Measurements from ENCODE around the gene CEP250.

Gene CEP250

GRCh38 chr20:35541783-35542662 is 86.6 kb downstream of the CEP250 start, which contains the start of gene ERGIC3 (continued):
- TF ChIP-seq EGR2 (tag by site-specific recombination; IDR thresholded peaks at IDR 0.05; ENCODE audit: low read depth) (peak; percentile 88), ZEB2 (tag by site-specific recombination; IDR thresholded peaks at IDR 0.05) (0 out of 2 replicates have a peak, but pooled peaks have one; percentile 44), ZNF394 (tag by site-specific recombination; IDR thresholded peaks at IDR 0.05; ENCODE audit: borderline replicate concordance) (peak; percentile 68), CTCF (tag by site-specific recombination; IDR thresholded peaks at IDR 0.05) (peak; percentile 76; the same call in 1 of the 2 replicates), ZSCAN30 (tag by site-specific recombination; IDR thresholded peaks at IDR 0.05) (peak; percentile 45; the same call in 1 of the 2 replicates), SP2 (tag by site-specific recombination; IDR thresholded peaks at IDR 0.05) (peak; percentile 94), MZF1 (tag by site-specific recombination; IDR thresholded peaks at IDR 0.05; ENCODE audit: borderline replicate concordance) (no peak), ZNF155 (tag by site-specific recombination; IDR thresholded peaks at IDR 0.05) (no peak), ZSCAN16 (tag by site-specific recombination; IDR thresholded peaks at IDR 0.05) (no peak), ZBTB11 (tag by site-specific recombination; conservative IDR thresholded peaks at IDR 0.05; ENCODE audit: low read depth) (peak; percentile 97), ZNF629 (tag by site-specific recombination; IDR thresholded peaks at IDR 0.05) (peak; percentile 81), SP7 (tag by site-specific recombination; IDR thresholded peaks at IDR 0.05) (peak; percentile 61), ZNF335 (tag by site-specific recombination; conservative IDR thresholded peaks at IDR 0.05) (peak; percentile 79), ZFHX2 (tag by site-specific recombination; conservative IDR thresholded peaks at IDR 0.05) (peak; percentile 80), ZNF341 (tag by site-specific recombination; IDR thresholded peaks at IDR 0.05; ENCODE audit: low read depth) (peak; percentile 27; the same call in 1 of the 2 replicates), TCF7L2 (IDR thresholded peaks at IDR 0.05; ENCODE audit: borderline replicate concordance, low read depth, low read length) (no peak), ZXDB (tag by site-specific recombination; IDR thresholded peaks at IDR 0.05) (peak; percentile 92), ZNF214 (tag by site-specific recombination; IDR thresholded peaks at IDR 0.05; ENCODE audit: borderline replicate concordance) (no peak)
- TF ChIP-seq, protein P1, sequence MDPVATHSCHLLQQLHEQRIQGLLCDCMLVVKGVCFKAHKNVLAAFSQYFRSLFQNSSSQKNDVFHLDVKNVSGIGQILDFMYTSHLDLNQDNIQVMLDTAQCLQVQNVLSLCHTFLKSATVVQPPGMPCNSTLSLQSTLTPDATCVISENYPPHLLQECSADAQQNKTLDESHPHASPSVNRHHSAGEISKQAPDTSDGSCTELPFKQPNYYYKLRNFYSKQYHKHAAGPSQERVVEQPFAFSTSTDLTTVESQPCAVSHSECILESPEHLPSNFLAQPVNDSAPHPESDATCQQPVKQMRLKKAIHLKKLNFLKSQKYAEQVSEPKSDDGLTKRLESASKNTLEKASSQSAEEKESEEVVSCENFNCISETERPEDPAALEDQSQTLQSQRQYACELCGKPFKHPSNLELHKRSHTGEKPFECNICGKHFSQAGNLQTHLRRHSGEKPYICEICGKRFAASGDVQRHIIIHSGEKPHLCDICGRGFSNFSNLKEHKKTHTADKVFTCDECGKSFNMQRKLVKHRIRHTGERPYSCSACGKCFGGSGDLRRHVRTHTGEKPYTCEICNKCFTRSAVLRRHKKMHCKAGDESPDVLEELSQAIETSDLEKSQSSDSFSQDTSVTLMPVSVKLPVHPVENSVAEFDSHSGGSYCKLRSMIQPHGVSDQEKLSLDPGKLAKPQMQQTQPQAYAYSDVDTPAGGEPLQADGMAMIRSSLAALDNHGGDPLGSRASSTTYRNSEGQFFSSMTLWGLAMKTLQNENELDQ (tag by site-specific recombination; IDR thresholded peaks at IDR 0.05; ENCODE audit: low read depth) = no peak
- TF ChIP-seq, protein P2, sequence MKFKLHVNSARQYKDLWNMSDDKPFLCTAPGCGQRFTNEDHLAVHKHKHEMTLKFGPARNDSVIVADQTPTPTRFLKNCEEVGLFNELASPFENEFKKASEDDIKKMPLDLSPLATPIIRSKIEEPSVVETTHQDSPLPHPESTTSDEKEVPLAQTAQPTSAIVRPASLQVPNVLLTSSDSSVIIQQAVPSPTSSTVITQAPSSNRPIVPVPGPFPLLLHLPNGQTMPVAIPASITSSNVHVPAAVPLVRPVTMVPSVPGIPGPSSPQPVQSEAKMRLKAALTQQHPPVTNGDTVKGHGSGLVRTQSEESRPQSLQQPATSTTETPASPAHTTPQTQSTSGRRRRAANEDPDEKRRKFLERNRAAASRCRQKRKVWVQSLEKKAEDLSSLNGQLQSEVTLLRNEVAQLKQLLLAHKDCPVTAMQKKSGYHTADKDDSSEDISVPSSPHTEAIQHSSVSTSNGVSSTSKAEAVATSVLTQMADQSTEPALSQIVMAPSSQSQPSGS (tag by site-specific recombination; IDR thresholded peaks at IDR 0.05; ENCODE audit: low read depth) = peak; percentile 74
- TF ChIP-seq, protein P3, sequence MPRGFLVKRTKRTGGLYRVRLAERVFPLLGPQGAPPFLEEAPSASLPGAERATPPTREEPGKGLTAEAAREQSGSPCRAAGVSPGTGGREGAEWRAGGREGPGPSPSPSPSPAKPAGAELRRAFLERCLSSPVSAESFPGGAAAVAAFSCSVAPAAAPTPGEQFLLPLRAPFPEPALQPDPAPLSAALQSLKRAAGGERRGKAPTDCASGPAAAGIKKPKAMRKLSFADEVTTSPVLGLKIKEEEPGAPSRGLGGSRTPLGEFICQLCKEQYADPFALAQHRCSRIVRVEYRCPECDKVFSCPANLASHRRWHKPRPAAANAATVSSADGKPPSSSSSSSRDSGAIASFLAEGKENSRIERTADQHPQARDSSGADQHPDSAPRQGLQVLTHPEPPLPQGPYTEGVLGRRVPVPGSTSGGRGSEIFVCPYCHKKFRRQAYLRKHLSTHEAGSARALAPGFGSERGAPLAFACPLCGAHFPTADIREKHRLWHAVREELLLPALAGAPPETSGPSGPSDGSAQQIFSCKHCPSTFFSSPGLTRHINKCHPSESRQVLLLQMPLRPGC (tag by site-specific recombination; IDR thresholded peaks at IDR 0.05) = no peak
- TF ChIP-seq, protein P4, sequence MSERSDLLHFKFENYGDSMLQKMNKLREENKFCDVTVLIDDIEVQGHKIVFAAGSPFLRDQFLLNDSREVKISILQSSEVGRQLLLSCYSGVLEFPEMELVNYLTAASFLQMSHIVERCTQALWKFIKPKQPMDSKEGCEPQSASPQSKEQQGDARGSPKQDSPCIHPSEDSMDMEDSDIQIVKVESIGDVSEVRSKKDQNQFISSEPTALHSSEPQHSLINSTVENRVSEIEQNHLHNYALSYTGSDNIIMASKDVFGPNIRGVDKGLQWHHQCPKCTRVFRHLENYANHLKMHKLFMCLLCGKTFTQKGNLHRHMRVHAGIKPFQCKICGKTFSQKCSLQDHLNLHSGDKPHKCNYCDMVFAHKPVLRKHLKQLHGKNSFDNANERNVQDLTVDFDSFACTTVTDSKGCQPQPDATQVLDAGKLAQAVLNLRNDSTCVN (tag by site-specific recombination; optimal IDR thresholded peaks at IDR 0.05) = peak; percentile 32
- TF ChIP-seq, protein P5, sequence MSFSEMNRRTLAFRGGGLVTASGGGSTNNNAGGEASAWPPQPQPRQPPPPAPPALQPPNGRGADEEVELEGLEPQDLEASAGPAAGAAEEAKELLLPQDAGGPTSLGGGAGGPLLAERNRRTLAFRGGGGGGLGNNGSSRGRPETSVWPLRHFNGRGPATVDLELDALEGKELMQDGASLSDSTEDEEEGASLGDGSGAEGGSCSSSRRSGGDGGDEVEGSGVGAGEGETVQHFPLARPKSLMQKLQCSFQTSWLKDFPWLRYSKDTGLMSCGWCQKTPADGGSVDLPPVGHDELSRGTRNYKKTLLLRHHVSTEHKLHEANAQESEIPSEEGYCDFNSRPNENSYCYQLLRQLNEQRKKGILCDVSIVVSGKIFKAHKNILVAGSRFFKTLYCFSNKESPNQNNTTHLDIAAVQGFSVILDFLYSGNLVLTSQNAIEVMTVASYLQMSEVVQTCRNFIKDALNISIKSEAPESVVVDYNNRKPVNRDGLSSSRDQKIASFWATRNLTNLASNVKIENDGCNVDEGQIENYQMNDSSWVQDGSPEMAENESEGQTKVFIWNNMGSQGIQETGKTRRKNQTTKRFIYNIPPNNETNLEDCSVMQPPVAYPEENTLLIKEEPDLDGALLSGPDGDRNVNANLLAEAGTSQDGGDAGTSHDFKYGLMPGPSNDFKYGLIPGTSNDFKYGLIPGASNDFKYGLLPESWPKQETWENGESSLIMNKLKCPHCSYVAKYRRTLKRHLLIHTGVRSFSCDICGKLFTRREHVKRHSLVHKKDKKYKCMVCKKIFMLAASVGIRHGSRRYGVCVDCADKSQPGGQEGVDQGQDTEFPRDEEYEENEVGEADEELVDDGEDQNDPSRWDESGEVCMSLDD (tag by site-specific recombination; IDR thresholded peaks at IDR 0.05) = peak; percentile 68

All from HEK293 (cell line).